ENCODE measurements around the gene CYP2A6.

Gene CYP2A6

DNA sequence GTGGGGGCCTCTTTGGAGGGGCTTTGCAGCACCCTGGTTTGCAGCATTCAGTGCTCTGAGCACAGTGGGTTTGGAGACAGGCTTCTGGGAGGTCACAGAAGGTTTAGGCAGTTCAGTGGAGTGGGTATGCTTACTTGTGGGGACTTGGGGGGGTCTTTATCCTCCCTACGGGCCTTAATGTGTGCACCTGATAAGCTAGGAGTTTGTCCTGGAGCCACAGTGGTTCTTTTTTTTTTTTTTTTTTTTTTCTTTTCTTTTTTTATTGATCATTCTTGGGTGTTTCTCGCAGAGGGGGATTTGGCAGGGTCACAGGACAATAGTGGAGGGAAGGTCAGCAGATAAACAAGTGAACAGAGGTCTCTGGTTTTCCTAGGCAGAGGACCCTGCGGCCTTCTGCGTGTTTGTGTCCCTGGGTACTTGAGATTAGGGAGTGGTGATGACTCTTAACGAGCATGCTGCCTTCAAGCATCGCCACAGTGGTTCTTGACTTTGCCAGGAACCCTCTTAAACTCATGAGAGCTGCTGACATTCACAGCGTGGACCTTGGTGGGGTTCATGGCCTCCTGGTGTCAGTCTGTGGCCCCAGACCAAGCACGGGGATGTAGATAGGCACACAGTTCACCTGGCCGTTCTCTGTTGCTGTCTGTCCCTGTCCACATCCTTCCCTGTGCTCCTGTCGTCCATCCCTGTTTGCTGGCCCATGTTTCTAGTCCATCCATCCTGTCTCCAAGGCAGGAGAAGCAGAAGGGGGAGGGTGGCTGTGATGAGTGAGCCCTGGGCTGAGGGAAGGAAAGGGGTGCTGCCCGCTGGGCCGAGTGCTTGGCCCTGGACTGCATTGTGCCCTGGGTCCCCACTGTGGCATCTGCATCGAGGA lies 48.6 kb downstream of the CYP2A6 start:
- DNase-seq = no peak

DNA sequence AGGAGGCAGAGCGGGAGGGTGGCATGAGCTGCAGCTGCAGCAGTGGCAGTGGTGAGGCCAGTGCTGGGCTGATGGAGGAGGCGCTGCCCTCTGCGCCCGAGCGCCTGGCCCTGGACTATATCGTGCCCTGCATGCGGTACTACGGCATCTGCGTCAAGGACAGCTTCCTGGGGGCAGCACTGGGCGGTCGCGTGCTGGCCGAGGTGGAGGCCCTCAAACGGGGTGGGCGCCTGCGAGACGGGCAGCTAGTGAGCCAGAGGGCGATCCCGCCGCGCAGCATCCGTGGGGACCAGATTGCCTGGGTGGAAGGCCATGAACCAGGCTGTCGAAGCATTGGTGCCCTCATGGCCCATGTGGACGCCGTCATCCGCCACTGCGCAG lies 49.3 kb downstream of the CYP2A6 start:
- DNase-seq = no peak

DNA sequence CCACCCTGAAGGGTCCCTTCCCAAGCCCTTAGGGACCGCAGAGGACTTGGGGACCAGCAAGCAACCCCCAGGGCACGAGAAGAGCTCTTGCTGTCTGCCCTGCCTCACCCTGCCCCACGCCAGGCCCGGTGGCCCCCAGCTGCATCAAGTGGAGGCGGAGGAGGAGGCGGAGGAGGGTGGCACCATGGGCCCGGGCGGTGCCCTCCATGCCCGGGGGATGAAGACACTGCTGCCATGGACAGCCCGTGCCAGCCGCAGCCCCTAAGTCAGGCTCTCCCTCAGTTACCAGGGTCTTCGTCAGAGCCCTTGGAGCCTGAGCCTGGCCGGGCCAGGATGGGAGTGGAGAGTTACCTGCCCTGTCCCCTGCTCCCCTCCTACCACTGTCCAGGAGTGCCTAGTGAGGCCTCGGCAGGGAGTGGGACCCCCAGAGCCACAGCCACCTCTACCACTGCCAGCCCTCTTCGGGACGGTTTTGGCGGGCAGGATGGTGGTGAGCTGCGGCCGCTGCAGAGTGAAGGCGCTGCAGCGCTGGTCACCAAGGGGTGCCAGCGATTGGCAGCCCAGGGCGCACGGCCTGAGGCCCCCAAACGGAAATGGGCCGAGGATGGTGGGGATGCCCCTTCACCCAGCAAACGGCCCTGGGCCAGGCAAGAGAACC lies 49.8 kb downstream of the CYP2A6 start:
- DNase-seq = no peak

DNA sequence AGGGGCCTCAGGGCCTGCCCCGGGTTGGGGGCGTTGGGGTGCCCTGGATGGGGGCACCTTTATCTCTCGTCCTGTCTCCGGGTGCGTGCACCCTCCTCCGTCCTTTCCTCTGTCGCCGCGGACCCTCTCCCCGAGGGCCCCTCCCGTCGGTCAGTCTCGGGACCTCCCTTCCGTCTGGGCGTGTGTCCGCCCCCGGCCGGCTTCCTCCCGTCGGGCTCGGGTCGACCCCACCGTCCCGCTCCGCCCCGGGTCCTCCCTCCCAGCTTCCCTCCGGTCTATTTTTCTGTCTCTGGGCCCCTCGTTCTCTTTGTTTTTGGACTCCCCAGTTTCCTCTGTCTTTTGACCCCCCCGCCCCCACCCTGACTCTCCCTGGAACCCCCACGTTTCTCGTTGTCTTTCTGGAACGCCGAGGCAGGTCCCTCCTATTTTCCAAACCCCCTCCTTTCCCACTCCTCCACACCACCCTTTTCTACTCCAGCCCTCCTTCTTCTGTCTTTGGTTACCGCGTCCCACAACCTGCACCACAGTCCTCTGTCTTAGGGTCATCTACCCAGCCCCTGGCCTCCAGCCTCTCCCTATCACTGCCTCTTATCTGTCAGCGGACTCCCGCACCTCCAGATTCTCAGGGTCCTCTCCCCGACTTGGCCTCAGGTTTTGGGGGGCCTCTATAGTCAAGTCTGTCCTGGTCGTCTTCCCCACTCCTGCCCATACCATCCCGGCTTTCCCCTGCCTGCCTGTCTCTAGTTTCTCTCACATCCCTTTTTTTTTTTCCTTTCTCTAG lies 50.5 kb downstream of the CYP2A6 start:
- DNase-seq = peak; percentile 77

DNA sequence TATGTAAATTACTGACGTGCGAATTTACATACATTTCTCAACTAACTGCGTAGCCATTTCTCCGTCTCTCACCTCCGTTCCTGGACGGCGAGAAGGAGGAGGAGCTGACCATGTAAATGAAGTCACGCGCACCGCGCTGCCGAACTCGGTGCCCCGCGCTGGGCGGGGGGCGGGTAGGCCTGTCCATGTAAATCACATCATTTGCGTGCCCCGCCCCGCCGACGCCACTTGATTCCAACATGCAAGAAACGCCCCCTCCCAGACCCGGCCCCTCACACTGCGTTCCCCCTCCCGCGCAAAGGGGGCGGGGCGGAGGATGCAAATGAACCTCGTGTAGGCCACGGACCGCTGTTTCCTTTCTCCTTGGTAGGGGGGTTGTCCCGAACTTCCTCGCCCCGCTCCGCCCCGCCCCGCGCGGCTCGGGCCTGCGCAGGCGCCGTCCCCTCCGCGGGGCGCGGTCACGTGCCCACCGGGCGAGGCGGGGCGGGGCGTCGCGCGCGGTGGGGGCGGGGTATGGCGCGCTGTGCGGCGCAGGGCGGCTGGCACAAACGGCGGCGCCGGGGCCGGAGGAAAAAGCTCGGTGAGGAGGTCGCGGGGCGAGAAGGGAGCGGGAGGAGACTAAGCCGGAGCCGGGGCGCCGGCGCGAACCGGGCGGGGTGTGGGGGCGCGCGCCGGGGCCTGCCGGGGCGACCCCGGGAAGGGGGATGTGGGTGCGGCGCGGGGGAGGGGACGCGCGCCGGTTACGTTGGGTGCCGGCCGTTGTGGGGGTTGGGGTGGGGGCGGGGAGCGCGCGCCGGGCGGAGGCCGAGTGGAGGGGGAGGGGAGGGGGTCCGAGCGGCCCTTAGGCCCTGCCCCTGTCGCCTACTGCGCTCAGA lies 51.3 kb downstream of the CYP2A6 start, which contains the start of gene EGLN2:
Gene EGLN2 (plus strand): TSS at position 509 of the 875 bp plus-strand sequence. CDS start 1,382 bp downstream, outside the sequence.
- DNase-seq = peak; percentile 100

DNA sequence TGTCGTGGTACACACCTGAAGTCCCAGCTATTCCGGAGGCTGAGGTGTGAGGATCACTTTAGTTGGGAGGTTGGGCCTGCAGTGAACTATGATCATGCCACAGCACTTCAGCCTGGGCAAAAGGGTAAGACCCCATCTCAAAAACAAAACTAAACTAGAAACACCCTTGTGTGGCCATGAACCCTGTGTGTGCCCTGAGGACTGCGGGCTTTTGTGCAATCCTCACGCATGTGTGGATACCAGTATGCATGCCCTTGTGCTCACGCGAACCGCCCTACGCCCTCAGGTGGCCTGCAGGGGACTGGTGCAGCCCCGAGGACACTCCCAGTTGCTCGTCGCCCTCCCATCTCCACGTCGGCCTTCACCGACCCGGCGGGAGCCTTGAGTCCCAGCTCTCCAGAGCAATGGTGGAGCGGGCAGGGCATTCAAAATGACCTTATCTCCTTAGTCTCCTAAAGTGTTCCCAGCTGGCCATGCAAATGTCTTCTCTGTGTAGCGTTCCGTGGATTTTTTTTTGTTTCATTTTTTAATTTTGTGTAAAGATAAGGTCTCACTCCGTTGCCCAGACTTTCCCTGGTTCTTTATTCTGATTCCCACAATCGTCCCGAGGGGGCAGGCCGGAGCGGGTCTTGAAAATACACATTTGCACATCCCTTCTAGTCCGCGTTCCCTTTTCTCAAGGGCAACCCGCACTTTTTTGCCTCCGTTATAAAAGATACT lies 52.1 kb downstream of the CYP2A6 start:
- peak; percentile 82 for DNase-seq

DNA sequence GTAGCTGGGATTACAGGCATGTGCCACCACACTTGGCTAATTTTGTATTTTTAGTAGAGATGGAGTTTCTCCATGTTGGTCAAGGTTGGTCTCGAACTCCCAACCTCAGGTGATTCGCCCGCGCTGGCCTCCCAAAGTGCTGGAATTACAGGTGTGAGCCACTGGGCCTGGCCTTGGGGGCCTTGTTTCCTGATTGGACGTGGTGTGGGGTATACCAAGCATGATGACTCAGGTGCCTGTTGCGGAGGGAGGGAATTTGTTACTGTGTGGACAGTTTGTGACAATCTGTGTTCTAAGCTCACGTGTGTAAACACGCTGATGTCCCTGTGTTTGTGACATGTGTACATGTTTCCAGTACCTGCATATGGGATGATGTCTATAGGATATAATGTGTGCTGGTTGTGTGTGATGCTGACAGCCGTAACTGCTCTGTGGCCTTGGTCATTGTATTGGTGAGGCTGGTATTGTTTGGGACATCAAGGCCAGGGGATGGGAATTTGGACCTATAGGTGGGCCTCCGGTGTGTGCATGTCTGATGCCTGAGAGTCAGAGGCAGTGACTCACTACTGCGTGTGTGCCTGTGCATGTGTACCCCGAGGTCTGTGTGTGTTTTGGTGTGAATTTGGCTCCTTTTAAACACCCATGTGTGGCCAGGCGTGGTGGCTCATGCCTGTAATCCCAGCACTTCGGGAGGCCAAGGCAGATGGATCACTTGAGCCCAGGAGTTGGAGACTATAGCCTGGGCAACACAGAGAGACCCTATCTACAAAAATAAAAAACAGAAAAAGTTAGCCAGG lies 52.9 kb downstream of the CYP2A6 start:
- no peak for DNase-seq

Measured in activated CD8-positive, alpha-beta memory T cell treated with anti-CD3 and anti-CD28 coated beads, Interleukin-2, amount 50 U/mL, for 48 hours (primary cell).